Common myeloid progenitor, CD34-positive (primary cell): ENCODE measurements around the gene HIPK4.
"Not testable (repeated sequence)": the region's sequence is repeated elsewhere in the genome, so short reads cannot be mapped to it uniquely, and the experiment has no call there.

ENCODE experiments used
- CTCF ChIA-PET: fragments of 350-600 bp; sonication (Branson Sonifier 250); formaldehyde crosslinking; loops from one replicate; lab custom pipeline; 2021; ENCODE audit warnings: antibody characterized with exemption; lab: Charles Lee
- POLR2A ChIA-PET: fragments of 350-600 bp; sonication (Branson Sonifier 250); formaldehyde crosslinking; loops from one replicate; lab custom pipeline; 2021; ENCODE audit warnings: antibody characterized with exemption; lab: Charles Lee
- DNase-seq, 3 donors: peaks; one replicate each; pipeline versions ENCODE4 v3.0.0 to v3.0.0-alpha.2; 2013
- H3K27ac ChIP-seq, 2 experiments: 1 replicate in 1 of 2; 2 replicates in 1 of 2; pipeline ENCODE4 v1.7.0; 2013; ENCODE audit warnings: inconsistent platforms in 2 of 2, low read length in 2 of 2, mild to moderate bottlenecking in 2 of 2, low read depth in 1 of 2, moderate library complexity in 1 of 2; ENCODE audit not compliant: severe bottlenecking in 2 of 2, insufficient read depth in 1 of 2, poor library complexity in 1 of 2
- H3K27me3 ChIP-seq, 5 experiments: replicated peaks in 2 of 5; 1 replicate in 3 of 5; 2 replicates in 2 of 5; pipeline versions ENCODE4 v1.6.1 to v1.7.0; 2013; ENCODE audit warnings: low read length in 4 of 5, mild to moderate bottlenecking in 2 of 5, moderate library complexity in 2 of 5, inconsistent platforms in 1 of 5; ENCODE audit not compliant: insufficient read depth in 5 of 5, control insufficient read depth in 4 of 5
- H3K36me3 ChIP-seq, 4 experiments: 1 replicate in 2 of 4; 2 replicates in 2 of 4; pipeline versions ENCODE4 v1.6.1 to v1.7.0; 2013; ENCODE audit warnings: low read length in 3 of 4, control low read depth in 1 of 4, mild to moderate bottlenecking in 1 of 4; ENCODE audit not compliant: control insufficient read depth in 4 of 4, insufficient read depth in 4 of 4
- H3K4me1 ChIP-seq, 4 experiments: 1 replicate in 3 of 4; 2 replicates in 1 of 4; pipeline versions ENCODE4 v1.6.1 to v1.7.1; 2013; ENCODE audit warnings: low read length in 3 of 4, mild to moderate bottlenecking in 3 of 4, control low read depth in 1 of 4, inconsistent platforms in 1 of 4, moderate library complexity in 1 of 4; ENCODE audit not compliant: control insufficient read depth in 4 of 4, insufficient read depth in 4 of 4; ENCODE audit errors: control extremely low read depth in 1 of 4
- H3K4me3 ChIP-seq, 7 experiments: 1 replicate in 4 of 7; 2 replicates in 3 of 7; pipeline versions ENCODE4 v1.5.1 to v1.7.0; 2013; ENCODE audit warnings: mild to moderate bottlenecking in 7 of 7, low read length in 6 of 7, moderate library complexity in 6 of 7, inconsistent platforms in 2 of 7, low read depth in 2 of 7, control low read depth in 1 of 7; ENCODE audit not compliant: insufficient read depth in 4 of 7, control insufficient read depth in 1 of 7; ENCODE audit errors: extremely low read depth in 1 of 7
- H3K9me3 ChIP-seq, 5 experiments: 1 replicate in 4 of 5; 2 replicates in 1 of 5; pipeline versions ENCODE4 v1.6.1 to v1.7.1; 2013; ENCODE audit warnings: low read length in 4 of 5, mild to moderate bottlenecking in 2 of 5, inconsistent platforms in 1 of 5, low read depth in 1 of 5, moderate library complexity in 1 of 5; ENCODE audit not compliant: control insufficient read depth in 4 of 5, insufficient read depth in 2 of 5; ENCODE audit errors: control extremely low read depth in 1 of 5
- WGBS: methylation state at CpG from one replicate; pipeline ENCODE4 v1.1.5; 2013; ENCODE audit not compliant: insufficient coverage; 5-methylcytosine and 5-hydroxymethylcytosine counted together

HIPK4 gene

GRCh38 chr19:40428197-40428596, 38.2 kb upstream of the HIPK4 start:
- H3K9me3 ChIP-seq, H3K27ac ChIP-seq, H3K4me3 ChIP-seq, H3K27me3 ChIP-seq, CTCF ChIA-PET, H3K36me3 ChIP-seq, POLR2A ChIA-PET, DNase-seq: not testable (repeated sequence)
- 83% methylated on average over 2 of the region's 7 CpGs for WGBS
- peaks cover 4 to 23% (median 18%) of the 10 kb centered on the region in 4 experiments for H3K4me1 ChIP-seq

DNA sequence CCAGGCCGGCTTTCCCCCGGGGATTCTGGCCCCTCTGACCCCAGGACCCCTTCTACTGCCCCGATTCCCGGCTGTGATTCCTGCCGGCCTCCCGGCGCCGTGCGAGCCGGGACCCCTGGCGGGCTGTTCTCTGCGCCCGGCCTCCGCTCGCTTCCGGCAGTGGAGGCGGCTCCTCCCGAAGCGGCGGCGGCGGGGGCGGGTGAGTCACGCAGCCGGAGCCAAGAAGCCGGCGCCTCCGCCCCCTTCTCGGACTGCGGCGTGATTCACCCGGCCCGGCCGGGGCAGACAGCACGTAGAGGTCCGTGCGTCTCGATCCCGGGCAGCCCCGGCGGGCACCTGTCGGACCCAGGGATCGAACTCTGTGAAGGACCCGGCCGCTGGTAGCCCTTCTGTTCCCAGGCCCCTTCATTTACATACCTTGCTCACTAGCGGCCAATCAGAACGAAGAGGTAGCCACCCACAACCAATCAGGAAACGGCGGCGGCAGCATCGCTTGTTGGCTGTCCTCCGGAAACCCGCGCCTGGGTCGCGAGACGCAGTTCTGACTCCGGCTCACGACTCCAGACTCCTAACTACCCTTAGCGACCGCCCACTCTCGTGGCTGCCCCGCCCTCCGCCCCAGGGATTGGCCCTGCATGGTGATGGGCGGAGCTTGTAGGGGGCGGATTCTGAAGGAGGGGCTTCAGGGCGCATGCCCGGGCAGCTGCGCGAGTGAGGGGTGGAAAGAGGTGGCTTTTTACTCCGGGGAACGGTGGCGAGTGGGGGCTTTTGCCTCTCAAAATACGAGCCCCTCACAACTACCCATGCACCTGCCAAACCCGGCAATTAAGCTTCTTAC, 35.7 kb upstream of the HIPK4 start, which contains the start of gene SERTAD1:
Gene SERTAD1 (minus strand): TSS at position 543 of the 838 bp plus-strand sequence. CDS start 2,446 bp downstream, outside the sequence.
- ChIA-PET POLR2A (interaction anchor here (0.8 to 3.4 kb wide), 7 partner anchors 8 to 184 kb away, joined by 3 to 13 read pairs (median 4); partner anchors contain the start of gene PRX), CTCF (interaction anchor here (0.7 to 2.7 kb wide), 9 partner anchors 8 to 121 kb away, joined by 3 to 10 read pairs (median 3); partner anchors contain the start of gene PRX)
- peaks cover 0 to 11% (median 8%) of the 10 kb centered on the region in 4 experiments for H3K36me3 ChIP-seq
- H3K27me3 ChIP-seq: no peaks in the 10 kb centered on the region
- H3K4me1 ChIP-seq: peaks cover 4 to 31% (median 21%) of the 10 kb centered on the region in 4 experiments
- H3K4me3 ChIP-seq: peak within 1 kb of the TSS; percentile 74 to 91 (median 81)
- peak within 1 kb of the TSS; percentile 84 to 93 for H3K27ac ChIP-seq
- 0% methylated on average over 64 of the region's 75 CpGs for WGBS
- H3K9me3 ChIP-seq: no peaks in the 10 kb centered on the region
- peak; percentile 99 to 100 (median 100) for DNase-seq

DNA sequence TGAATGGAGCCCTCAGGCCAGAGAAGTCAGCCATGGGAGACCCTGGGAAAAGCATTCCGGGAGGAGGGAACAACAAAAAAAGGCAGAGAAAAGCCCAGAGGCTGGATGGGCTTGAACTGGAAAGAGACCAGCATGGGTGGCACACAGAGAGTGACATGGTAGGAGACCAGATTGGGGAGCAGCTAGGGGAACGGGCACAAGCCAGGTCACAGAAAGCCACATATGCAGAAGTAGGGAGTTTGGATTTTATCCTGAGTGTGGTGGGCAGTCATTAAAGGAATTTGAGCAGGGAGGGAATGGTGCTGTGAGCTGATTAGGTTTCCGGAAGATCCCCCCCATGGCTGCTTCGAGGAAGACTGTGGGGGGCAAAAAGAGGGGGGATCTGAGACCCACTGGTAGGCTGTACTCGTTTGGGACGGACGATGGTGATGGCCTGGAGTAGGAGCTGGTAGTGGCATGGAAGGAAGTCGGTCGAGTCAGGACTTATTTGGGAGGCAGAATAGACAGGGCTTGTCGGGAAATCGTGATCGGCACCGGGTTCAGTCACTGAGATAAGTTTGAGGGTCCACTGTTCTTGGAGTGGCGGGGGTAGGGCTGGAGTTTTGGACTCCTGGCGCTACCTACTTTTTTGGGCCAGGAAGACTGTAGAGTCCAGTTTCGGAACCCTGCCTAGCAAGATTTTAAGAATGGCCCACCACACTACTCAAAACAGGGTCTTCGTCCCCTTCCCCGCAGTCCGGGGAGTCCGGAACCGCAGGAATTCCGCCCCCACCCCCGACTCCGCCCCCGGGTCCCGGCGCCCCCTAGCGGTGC, 34.9 kb upstream of the HIPK4 start:
- Histone ChIP-seq H3K4me1 (peaks cover 4 to 35% (median 25%) of the 10 kb centered on the region in 4 experiments), H3K27ac (peak overlapping the region; percentile 84 to 93), H3K27me3 (no peaks in the 10 kb centered on the region), H3K4me3 (peak overlapping the region; percentile 28 to 91 (median 81)), H3K9me3 (no peaks in the 10 kb centered on the region), H3K36me3 (peaks cover 0 to 11% (median 8%) of the 10 kb centered on the region in 4 experiments)
- DNase-seq: peak in 1 of 3 donors; percentile 31
- POLR2A ChIA-PET: interaction anchor here (0.7 to 3.4 kb wide), 4 partner anchors 8 to 20 kb away, joined by 3 to 13 read pairs (median 8); no protein-coding TSS in a partner anchor
- CTCF ChIA-PET: interaction anchor here (0.5 to 2.7 kb wide), 7 partner anchors 12 to 146 kb away, joined by 3 to 10 read pairs (median 4); partner anchors contain the start of gene PRX
- 3% methylated on average over 12 of the region's 28 CpGs for WGBS

GRCh38 chr19:40423938-40424337, 34.0 kb upstream of the HIPK4 start:
- DNase-seq: no peak
- Histone ChIP-seq H3K9me3 (no peaks in the 10 kb centered on the region), H3K4me3 (peak overlapping the region in 1 of 7 experiments; percentile 91), H3K27ac (no peak overlapping the region), H3K4me1 (peaks cover 4 to 44% (median 33%) of the 10 kb centered on the region in 4 experiments), H3K27me3 (no peaks in the 10 kb centered on the region), H3K36me3 (peaks cover 0 to 11% (median 8%) of the 10 kb centered on the region in 4 experiments)
- POLR2A ChIA-PET: interaction anchor here (3.4 kb wide), 1 partner anchor 17 kb away, joined by 13 read pairs; no protein-coding TSS in a partner anchor
- CTCF ChIA-PET: interaction anchor here (0.7 to 2.7 kb wide), 6 partner anchors 10 to 145 kb away, joined by 3 to 10 read pairs (median 4); partner anchors contain the start of gene BLVRB
- WGBS: no CpG with 5 or more reads among the region's 6 CpGs

DNA sequence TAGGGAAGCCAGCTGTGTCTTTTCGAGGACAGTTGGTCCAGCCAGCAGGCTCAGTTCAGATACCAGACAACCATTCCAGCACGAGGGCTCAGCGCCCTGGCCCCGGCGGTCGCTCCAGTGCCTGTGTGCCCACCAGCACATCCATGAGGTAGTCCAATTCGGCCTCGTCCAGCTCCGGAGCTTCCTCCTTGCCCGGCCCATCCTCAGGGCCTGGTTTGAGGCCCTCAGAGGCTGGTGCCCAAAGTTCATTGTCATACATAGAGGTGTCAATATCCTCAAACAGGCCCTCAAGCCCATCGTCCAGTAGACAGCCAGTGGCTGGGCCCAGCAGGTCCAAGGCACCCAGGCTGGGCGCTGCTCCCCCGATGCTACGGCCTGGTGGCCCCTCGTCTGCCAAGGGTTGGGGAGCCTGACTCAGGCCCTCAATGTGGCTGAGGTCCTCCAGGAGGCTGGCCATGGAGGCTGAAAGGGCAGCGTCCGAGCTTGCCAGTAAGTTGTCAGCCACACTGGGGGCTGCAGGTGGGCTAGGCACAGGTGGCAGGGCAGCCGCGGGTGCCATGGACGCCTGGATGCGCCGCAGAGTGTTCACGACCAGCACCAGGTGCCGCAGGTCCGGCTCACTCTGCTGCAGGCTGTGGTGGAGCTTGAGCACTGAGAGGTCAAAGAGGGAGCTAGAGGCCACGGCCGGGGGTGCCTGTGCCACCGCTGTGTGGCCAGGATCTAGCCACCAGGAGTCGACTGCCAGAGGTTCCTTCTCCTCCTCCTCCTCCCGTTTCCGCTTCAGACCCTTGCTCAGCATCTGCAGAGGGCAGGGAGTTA, 33.0 kb upstream of the HIPK4 start:
- H3K4me3 ChIP-seq: no peak overlapping the region
- no peaks in the 10 kb centered on the region for H3K27me3 ChIP-seq
- peaks cover 4 to 51% (median 39%) of the 10 kb centered on the region in 4 experiments for H3K4me1 ChIP-seq
- ChIA-PET POLR2A (no interaction called here), CTCF (interaction anchor here (0.8 to 2.7 kb wide), 6 partner anchors 11 to 118 kb away, joined by 3 to 10 read pairs (median 4); partner anchors contain the start of genes BLVRB and SERTAD3)
- 96% methylated on average over 26 of the region's 31 CpGs for WGBS
- no peak for DNase-seq
- no peaks in the 10 kb centered on the region for H3K9me3 ChIP-seq
- H3K27ac ChIP-seq: no peak overlapping the region
- peaks cover 0 to 11% (median 8%) of the 10 kb centered on the region in 4 experiments for H3K36me3 ChIP-seq
